ENCODE measurements around the gene HMCN2. TPM values are rescaled to one million over a fixed set of nuclear protein-coding genes. Genes with fewer than 3 reads are reported as not detected.

The HMCN2 gene
- total and polyA plus RNA-seq, 4 donors = 0.24 to 1.8 (median 0.29) TPM

- Histone ChIP-seq H3K4me3 (ENCODE audit: low read depth in 1 of 3, low read length in 3 of 3) (no peak overlapping the region), H3K9ac (ENCODE audit: low read depth in 1 of 2, low read length in 2 of 2) (no peak overlapping the region), H3K4me1 (ENCODE audit: control insufficient read depth in 4 of 4, insufficient read depth in 4 of 4, low read length in 3 of 4) (peaks cover 0 to 15% (median 10%) of the 10 kb centered on the region in 4 donors), H3K36me3 (ENCODE audit: control insufficient read depth in 4 of 4, insufficient read depth in 3 of 4, low read depth in 1 of 4, low read length in 3 of 4) (no peaks in the 10 kb centered on the region), H3K27ac (ENCODE audit: low read depth in 1 of 2, low read length in 2 of 2) (no peak overlapping the region), H3K9me3 (ENCODE audit: control insufficient read depth in 4 of 4, low read length in 3 of 4) (no peaks in the 10 kb centered on the region), H3K27me3 (ENCODE audit: control insufficient read depth in 4 of 4, insufficient read depth in 4 of 4, low read length in 3 of 4) (no peaks in the 10 kb centered on the region)
- WGBS = 74% methylated on average over 15 of the region's 15 CpGs
- DNase-seq (ENCODE audit: low spot score) = no peak
- no peak for TF ChIP-seq HNF4G (IDR thresholded peaks at IDR 0.05)
- TF ChIP-seq TAF1 (conservative IDR thresholded peaks at IDR 0.05) = no peak
- no peak for TF ChIP-seq YY1 (IDR thresholded peaks at IDR 0.05)
Measured at GRCh38 chr9:130327070-130327780, 61.7 kb downstream of the HMCN2 start.

DNA sequence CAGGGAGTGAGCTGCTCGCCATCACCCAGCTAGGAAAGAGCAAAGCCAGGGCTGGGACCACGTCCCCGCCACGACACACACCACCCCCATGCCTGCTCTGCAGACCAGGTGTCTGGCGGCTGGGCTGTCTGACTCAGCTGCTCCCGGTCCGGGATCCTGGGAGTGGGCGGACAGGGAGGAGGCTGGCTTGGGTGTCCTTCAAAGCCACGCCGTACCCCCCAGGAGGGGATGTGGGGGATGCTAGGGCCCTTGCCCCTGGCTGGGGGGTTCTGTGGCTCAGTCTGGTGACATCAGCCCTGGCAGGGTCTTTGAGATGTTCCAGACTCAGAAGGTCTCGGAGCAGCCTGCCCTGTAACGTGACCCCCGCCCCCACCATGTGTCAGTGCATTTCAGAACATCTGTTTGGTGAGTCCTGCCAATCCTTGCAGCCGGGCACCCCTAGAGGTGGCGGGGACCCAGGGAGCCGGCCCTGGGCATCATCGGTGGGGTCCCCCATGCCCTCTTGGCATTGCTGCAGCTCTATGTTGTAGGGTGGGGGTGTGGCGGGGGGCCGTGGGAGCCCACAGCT, 62.3 kb downstream of the HMCN2 start:
- Histone ChIP-seq H3K9me3 (ENCODE audit: control insufficient read depth in 4 of 4, low read length in 3 of 4) (no peaks in the 10 kb centered on the region), H3K4me1 (ENCODE audit: control insufficient read depth in 4 of 4, insufficient read depth in 4 of 4, low read length in 3 of 4) (peaks cover 0 to 9% (median 7%) of the 10 kb centered on the region in 4 donors), H3K27ac (ENCODE audit: low read depth in 1 of 2, low read length in 2 of 2) (no peak overlapping the region), H3K36me3 (ENCODE audit: control insufficient read depth in 4 of 4, insufficient read depth in 3 of 4, low read depth in 1 of 4, low read length in 3 of 4) (no peaks in the 10 kb centered on the region), H3K9ac (ENCODE audit: low read depth in 1 of 2, low read length in 2 of 2) (no peak overlapping the region), H3K27me3 (ENCODE audit: control insufficient read depth in 4 of 4, insufficient read depth in 4 of 4, low read length in 3 of 4) (no peaks in the 10 kb centered on the region), H3K4me3 (ENCODE audit: low read depth in 1 of 3, low read length in 3 of 3) (no peak overlapping the region)
- WGBS = 66% methylated on average over 19 of the region's 19 CpGs
- no peak for DNase-seq (ENCODE audit: low spot score)
- TF ChIP-seq CTCF (IDR thresholded peaks at IDR 0.05; ENCODE audit: low read depth, low read length, missing input control) (no peak), FOXA2 (IDR thresholded peaks at IDR 0.05) (no peak)

DNA sequence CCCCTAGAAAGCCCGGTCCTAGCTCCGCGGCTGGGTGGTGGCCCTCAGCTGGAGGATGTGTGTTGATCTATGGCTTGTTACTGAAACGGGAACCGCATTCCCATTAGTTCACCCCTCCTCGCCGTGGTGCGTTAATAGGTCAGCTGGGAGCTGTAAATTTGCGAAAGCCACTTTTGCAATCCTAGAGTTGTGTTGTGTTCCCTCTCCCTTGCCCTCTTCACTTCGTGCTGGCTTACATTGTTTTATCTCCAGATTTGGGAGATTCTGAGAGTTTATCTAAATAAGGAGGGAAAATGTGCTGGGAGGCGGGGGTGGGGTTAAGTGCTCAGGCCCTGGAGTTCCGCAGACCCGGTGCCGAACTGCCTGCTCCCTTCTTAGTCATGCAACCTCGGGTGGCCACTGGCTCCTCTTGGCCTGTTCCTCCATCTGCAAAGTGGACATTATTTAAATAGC, 62.8 kb downstream of the HMCN2 start:
- no peak overlapping the region for H3K9ac ChIP-seq (ENCODE audit: low read depth in 1 of 2, low read length in 2 of 2)
- TF ChIP-seq RXRA (IDR thresholded peaks at IDR 0.05) (no peak), RAD21 (IDR thresholded peaks at IDR 0.05) (peak in 1 of 2 donors; percentile 11)
- H3K36me3 ChIP-seq (ENCODE audit: control insufficient read depth in 4 of 4, insufficient read depth in 3 of 4, low read depth in 1 of 4, low read length in 3 of 4) = no peaks in the 10 kb centered on the region
- no peak overlapping the region for H3K27ac ChIP-seq (ENCODE audit: low read depth in 1 of 2, low read length in 2 of 2)
- H3K9me3 ChIP-seq (ENCODE audit: control insufficient read depth in 4 of 4, low read length in 3 of 4) = no peaks in the 10 kb centered on the region
- 55% methylated on average over 15 of the region's 15 CpGs for WGBS
- H3K27me3 ChIP-seq (ENCODE audit: control insufficient read depth in 4 of 4, insufficient read depth in 4 of 4, low read length in 3 of 4) = no peaks in the 10 kb centered on the region
- peaks cover 0 to 4% (median 2%) of the 10 kb centered on the region in 4 donors for H3K4me1 ChIP-seq (ENCODE audit: control insufficient read depth in 4 of 4, insufficient read depth in 4 of 4, low read length in 3 of 4)
- no peak overlapping the region for H3K4me3 ChIP-seq (ENCODE audit: low read depth in 1 of 3, low read length in 3 of 3)
- DNase-seq (ENCODE audit: low spot score) = no peak

- H3K9ac ChIP-seq (ENCODE audit: low read depth in 1 of 2, low read length in 2 of 2) = no peak overlapping the region
- peaks cover 0 to 2% (median 0%) of the 10 kb centered on the region in 4 donors for H3K4me1 ChIP-seq (ENCODE audit: control insufficient read depth in 4 of 4, insufficient read depth in 4 of 4, low read length in 3 of 4)
- WGBS = 86% methylated on average over 2 of the region's 2 CpGs
- no peaks in the 10 kb centered on the region for H3K27me3 ChIP-seq (ENCODE audit: control insufficient read depth in 4 of 4, insufficient read depth in 4 of 4, low read length in 3 of 4)
- no peak for DNase-seq (ENCODE audit: low spot score)
- H3K9me3 ChIP-seq (ENCODE audit: control insufficient read depth in 4 of 4, low read length in 3 of 4) = no peaks in the 10 kb centered on the region
- H3K4me3 ChIP-seq (ENCODE audit: low read depth in 1 of 3, low read length in 3 of 3) = no peak overlapping the region
- no peak for TF ChIP-seq SP1 (IDR thresholded peaks at IDR 0.05)
- no peak for TF ChIP-seq CTCF (IDR thresholded peaks at IDR 0.05; ENCODE audit: low read depth, low read length, missing input control)
- no peak for TF ChIP-seq RXRA (IDR thresholded peaks at IDR 0.05)
- no peak for TF ChIP-seq NR2F2 (IDR thresholded peaks at IDR 0.05)
- TF ChIP-seq MAX (IDR thresholded peaks at IDR 0.05) = no peak
- TF ChIP-seq EGR1 (IDR thresholded peaks at IDR 0.05; ENCODE audit: low read depth in 2 of 2) = no peak
- TF ChIP-seq, protein P1, sequence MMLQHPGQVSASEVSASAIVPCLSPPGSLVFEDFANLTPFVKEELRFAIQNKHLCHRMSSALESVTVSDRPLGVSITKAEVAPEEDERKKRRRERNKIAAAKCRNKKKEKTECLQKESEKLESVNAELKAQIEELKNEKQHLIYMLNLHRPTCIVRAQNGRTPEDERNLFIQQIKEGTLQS (IDR thresholded peaks at IDR 0.05) = no peak
- TF ChIP-seq, protein P2, sequence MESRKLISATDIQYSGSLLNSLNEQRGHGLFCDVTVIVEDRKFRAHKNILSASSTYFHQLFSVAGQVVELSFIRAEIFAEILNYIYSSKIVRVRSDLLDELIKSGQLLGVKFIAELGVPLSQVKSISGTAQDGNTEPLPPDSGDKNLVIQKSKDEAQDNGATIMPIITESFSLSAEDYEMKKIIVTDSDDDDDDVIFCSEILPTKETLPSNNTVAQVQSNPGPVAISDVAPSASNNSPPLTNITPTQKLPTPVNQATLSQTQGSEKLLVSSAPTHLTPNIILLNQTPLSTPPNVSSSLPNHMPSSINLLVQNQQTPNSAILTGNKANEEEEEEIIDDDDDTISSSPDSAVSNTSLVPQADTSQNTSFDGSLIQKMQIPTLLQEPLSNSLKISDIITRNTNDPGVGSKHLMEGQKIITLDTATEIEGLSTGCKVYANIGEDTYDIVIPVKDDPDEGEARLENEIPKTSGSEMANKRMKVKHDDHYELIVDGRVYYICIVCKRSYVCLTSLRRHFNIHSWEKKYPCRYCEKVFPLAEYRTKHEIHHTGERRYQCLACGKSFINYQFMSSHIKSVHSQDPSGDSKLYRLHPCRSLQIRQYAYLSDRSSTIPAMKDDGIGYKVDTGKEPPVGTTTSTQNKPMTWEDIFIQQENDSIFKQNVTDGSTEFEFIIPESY (IDR thresholded peaks at IDR 0.05) = no peak
- TF ChIP-seq HNF4G (IDR thresholded peaks at IDR 0.05) = no peak
- no peak for TF ChIP-seq FOXA1 (IDR thresholded peaks at IDR 0.05)
- TF ChIP-seq TAF1 (conservative IDR thresholded peaks at IDR 0.05) = no peak
- TF ChIP-seq JUND (IDR thresholded peaks at IDR 0.05) = no peak
- no peak overlapping the region for H3K27ac ChIP-seq (ENCODE audit: low read depth in 1 of 2, low read length in 2 of 2)
- H3K36me3 ChIP-seq (ENCODE audit: control insufficient read depth in 4 of 4, insufficient read depth in 3 of 4, low read depth in 1 of 4, low read length in 3 of 4) = no peaks in the 10 kb centered on the region
Measured at GRCh38 chr9:130329061-130329460, 63.5 kb downstream of the HMCN2 start.

Measured in liver (tissue), 9 donors.